H1 (cell line): Measurements from ENCODE around the gene RICTOR. TPM values are rescaled to one million over a fixed set of nuclear protein-coding genes. Genes with fewer than 3 reads are reported as not detected.

Source experiments
- CTCF ChIA-PET: fragments of 300-600 bp; sonication (Branson Sonifier 250); formaldehyde crosslinking; loops from one replicate; lab custom pipeline; 2021; ENCODE audit not compliant: partially characterized antibody; lab: Charles Lee
- POLR2A ChIA-PET: fragments of 300-600 bp; sonication (Branson Sonifier 250); formaldehyde crosslinking; loops from one replicate; lab custom pipeline; 2021; ENCODE audit warnings: inconsistent platforms; ENCODE audit not compliant: partially characterized antibody; lab: Charles Lee
- DNase-seq, 2 experiments: peaks; one replicate each; pipeline versions ENCODE4 v3.0.0 to v3.0.0-alpha.2; 2010 to 2022; ENCODE audit warnings: low spot score in 2 of 2, low read depth in 1 of 2, mixed read lengths in 1 of 2
- FAIRE-seq: peaks from 2 replicates; lab custom pipeline; 2011; peaks lifted over from hg19 to GRCh38; lab: Jason Lieb, UNC
- H2AFZ ChIP-seq: 2 replicates; pipeline ENCODE4 v1.8.1; 2012; ENCODE audit warnings: low read length, inconsistent platforms
- H2AK5ac ChIP-seq: 2 replicates; pipeline ENCODE4 v1.6.1; 2013; ENCODE audit warnings: low read depth, low read length
- H2BK120ac ChIP-seq: replicated peaks from 2 replicates; pipeline ENCODE3; 2013; ENCODE audit warnings: low read depth, low read length, inconsistent platforms
- H2BK12ac ChIP-seq: 2 replicates; pipeline ENCODE4 v1.6.1; 2013; ENCODE audit warnings: low read depth, low read length
- H2BK15ac ChIP-seq: 2 replicates; pipeline ENCODE4 v1.6.1; 2013; ENCODE audit warnings: low read length
- H2BK20ac ChIP-seq: 2 replicates; pipeline ENCODE4 v1.6.1; 2013; ENCODE audit warnings: low read length
- H2BK5ac ChIP-seq: 2 replicates; pipeline ENCODE4 v1.6.1; 2013; ENCODE audit warnings: low read depth, low read length
- H3K14ac ChIP-seq: 2 replicates; pipeline ENCODE4 v1.6.1; 2013; ENCODE audit warnings: inconsistent platforms; ENCODE audit not compliant: insufficient read length
- H3K18ac ChIP-seq: 2 replicates; pipeline ENCODE4 v1.6.1; 2013; ENCODE audit warnings: low read length; ENCODE audit errors: extremely low read depth
- H3K23ac ChIP-seq: 2 replicates; pipeline ENCODE4 v1.6.1; 2013; ENCODE audit warnings: inconsistent platforms; ENCODE audit not compliant: insufficient read length
- H3K23me2 ChIP-seq: 2 replicates; pipeline ENCODE4 v1.6.1; 2013; ENCODE audit warnings: low read depth, low read length
- H3K27ac ChIP-seq: 2 replicates; pipeline ENCODE4 v1.6.1; 2011; ENCODE audit warnings: low read depth, low read length, inconsistent platforms
- H3K27me3 ChIP-seq, 4 experiments: replicated peaks in 1 of 4; 1 replicate in 1 of 4; 2 replicates in 3 of 4; pipeline versions ENCODE4 v1.6.1 to v1.8.1; 2011 to 2013; ENCODE audit warnings: low read length in 3 of 4, mild to moderate bottlenecking in 3 of 4, inconsistent platforms in 2 of 4, mixed read lengths in 2 of 4, moderate library complexity in 1 of 4; ENCODE audit not compliant: control insufficient read depth in 3 of 4, insufficient read depth in 3 of 4; ENCODE audit errors: extremely low read depth in 1 of 4
- H3K36me3 ChIP-seq, 4 experiments: 2 replicates each; pipeline versions ENCODE4 v1.6.1 to v1.8.1; 2011 to 2013; ENCODE audit warnings: mild to moderate bottlenecking in 4 of 4, low read length in 3 of 4, moderate library complexity in 2 of 4, control low read depth in 1 of 4, inconsistent platforms in 1 of 4; ENCODE audit not compliant: insufficient read depth in 4 of 4, control insufficient read depth in 2 of 4
- H3K4ac ChIP-seq: replicated peaks from 2 replicates; pipeline ENCODE3; 2013; ENCODE audit warnings: low read length, low read depth, mixed read lengths, inconsistent platforms; ENCODE audit not compliant: insufficient read length
- H3K4me1 ChIP-seq, 4 experiments: replicated peaks in 1 of 4; 1 replicate in 1 of 4; 2 replicates in 3 of 4; pipeline versions ENCODE4 v1.6.1 to v1.8.1; 2011 to 2013; ENCODE audit warnings: low read length in 3 of 4, inconsistent platforms in 2 of 4, mixed read lengths in 1 of 4; ENCODE audit not compliant: insufficient read depth in 4 of 4, control insufficient read depth in 3 of 4
- H3K4me2 ChIP-seq, 2 experiments: 2 replicates each; pipeline versions ENCODE4 v1.6.1 to v1.8.1; 2011 to 2013; ENCODE audit warnings: low read depth in 2 of 2, low read length in 2 of 2, control low read depth in 1 of 2, inconsistent platforms in 1 of 2, mild to moderate bottlenecking in 1 of 2; ENCODE audit not compliant: insufficient read depth in 1 of 2
- H3K4me3 ChIP-seq, 4 experiments: fragments of 200-600, 300-600 bp in 1 of 4; sonication (generic), shearing (Covaris generic), sonication (Bioruptor Twin) in 1 of 4; 2 replicates each; pipeline versions ENCODE4 v1.5.1 to v1.8.1; 2011 to 2016; ENCODE audit warnings: low read length in 4 of 4, low read depth in 3 of 4, control low read depth in 2 of 4, inconsistent platforms in 2 of 4, mild to moderate bottlenecking in 2 of 4, mixed read lengths in 1 of 4, moderate library complexity in 1 of 4; ENCODE audit not compliant: insufficient read depth in 2 of 4; ENCODE audit errors: extremely low read depth in 1 of 4
- H3K56ac ChIP-seq: replicated peaks from 2 replicates; pipeline ENCODE3; 2013; ENCODE audit warnings: low read depth, mild to moderate bottlenecking, mixed read lengths, low read length, inconsistent platforms; ENCODE audit not compliant: insufficient read length
- H3K79me1 ChIP-seq: 2 replicates; pipeline ENCODE4 v1.6.1; 2013; ENCODE audit warnings: low read depth, low read length, control low read depth
- H3K79me2 ChIP-seq, 2 experiments: 2 replicates each; pipeline versions ENCODE4 v1.6.1 to v1.8.1; 2012 to 2013; ENCODE audit warnings: low read length in 2 of 2, mild to moderate bottlenecking in 2 of 2, inconsistent platforms in 1 of 2; ENCODE audit not compliant: insufficient read depth in 2 of 2, control insufficient read depth in 1 of 2
- H3K9ac ChIP-seq, 4 experiments: replicated peaks in 1 of 4; 1 replicate in 1 of 4; 2 replicates in 3 of 4; pipeline versions ENCODE4 v1.6.1 to v1.8.1; 2011 to 2013; ENCODE audit warnings: low read depth in 3 of 4, low read length in 3 of 4, control low read depth in 2 of 4, mild to moderate bottlenecking in 2 of 4, moderate library complexity in 2 of 4, inconsistent platforms in 1 of 4; ENCODE audit errors: extremely low read depth in 1 of 4
- H3K9me3 ChIP-seq, 2 experiments: 2 replicates each; pipeline versions ENCODE4 v1.6.1 to v1.8.1; 2012 to 2013; ENCODE audit warnings: mild to moderate bottlenecking in 2 of 2, moderate library complexity in 2 of 2, control low read depth in 1 of 2, inconsistent platforms in 1 of 2, low read depth in 1 of 2, low read length in 1 of 2, mixed read lengths in 1 of 2; ENCODE audit not compliant: insufficient read depth in 2 of 2
- H4K20me1 ChIP-seq, 2 experiments: replicated peaks in 1 of 2; 2 replicates each; pipeline versions ENCODE3 to v1.8.1; 2011 to 2013; ENCODE audit warnings: inconsistent platforms in 2 of 2, low read length in 2 of 2, mild to moderate bottlenecking in 1 of 2; ENCODE audit not compliant: insufficient read depth in 2 of 2, control insufficient read depth in 1 of 2
- H4K5ac ChIP-seq: 2 replicates; pipeline ENCODE4 v1.6.1; 2013; ENCODE audit warnings: low read length, low read depth, mixed read lengths, inconsistent platforms; ENCODE audit not compliant: insufficient read length
- H4K8ac ChIP-seq: 2 replicates; pipeline ENCODE4 v1.8.0; 2013; ENCODE audit warnings: mild to moderate bottlenecking, moderate library complexity, low read length, inconsistent platforms; ENCODE audit not compliant: insufficient read depth; ENCODE audit errors: extremely low read depth
- H4K91ac ChIP-seq: replicated peaks from 2 replicates; pipeline ENCODE3; 2013; ENCODE audit warnings: low read length, mixed read lengths, inconsistent platforms; ENCODE audit not compliant: insufficient read length
- MAFK ChIP-seq: IDR thresholded peaks from 2 replicates; pipeline ENCODE4 v1.6.1; 2012; ENCODE audit warnings: low read depth, mild to moderate bottlenecking, improper control_type of control experiment, low read length
- USF2 ChIP-seq: IDR thresholded peaks from 2 replicates; pipeline ENCODE4 v1.6.1; 2011; ENCODE audit warnings: low read length, improper control_type of control experiment
- polyA plus RNA-seq, 7 experiments: library from polyadenylated mRNA; depleted of rRNA in 3 of 7; stranded (reverse) in 5 of 7; unstranded in 2 of 7; fragments of >200 nt in 5 of 7; fragments of 200-250 nt in 2 of 7; gene quantifications; 1 replicate in 5 of 7; 2 replicates in 1 of 7; 4 replicates in 1 of 7; pipeline versions ENCODE4 v1.2.1 to v1.2.3, GENCODE V29; 2011 to 2013; ENCODE audit warnings: missing spikeins in 2 of 7, mixed read lengths in 2 of 7
- total RNA-seq: library from RNA; stranded (reverse); fragmentation: NEBNext Ultra II Directional; extraction: Animal tissue kit (Norgen Biotek cat#: 25700); gene quantifications from 2 replicates; pipeline ENCODE4 v1.2.1, GENCODE V29; 2021

The RICTOR gene
- total and polyA plus RNA-seq, 2 of the 8 experiments (the other 6 are each of a cell fraction or from before 2014, with no cell fraction given): 4.3 to 26.6 TPM

GRCh38 chr5:38906503-38906902 lies 167.7 kb downstream of the RICTOR start:
- TF ChIP-seq USF2 (no peak), MAFK (peak; percentile 53; the same call in 1 of the 2 replicates)
- Histone ChIP-seq H3K23ac (no peak overlapping the region), H2AFZ (no peak overlapping the region), H3K36me3 (no peaks in the 10 kb centered on the region), H3K23me2 (no peaks in the 10 kb centered on the region), H3K9me3 (peaks cover 0 to 7% of the 10 kb centered on the region in 2 experiments; a peak in 3 of 4 replicates), H4K8ac (no peak overlapping the region), H3K4ac (no peak overlapping the region), H3K27ac (no peak overlapping the region), H3K4me2 (no peak overlapping the region), H2BK20ac (no peak overlapping the region), H2BK12ac (no peak overlapping the region), H3K4me3 (no peak overlapping the region), H2BK15ac (no peak overlapping the region), H3K9ac (no peak overlapping the region), H2AK5ac (no peak overlapping the region), H2BK120ac (no peak overlapping the region), H3K4me1 (no peaks in the 10 kb centered on the region), H4K91ac (no peak overlapping the region), H2BK5ac (no peak overlapping the region), H4K20me1 (no peaks in the 10 kb centered on the region), H4K5ac (no peak overlapping the region), H3K14ac (no peak overlapping the region), H3K79me1 (no peaks in the 10 kb centered on the region), H3K79me2 (no peaks in the 10 kb centered on the region), H3K56ac (no peak overlapping the region), H3K18ac (no peak overlapping the region), H3K27me3 (no peaks in the 10 kb centered on the region)
- CTCF ChIA-PET: interaction anchor here (1.0 kb wide), 1 partner anchor 14 kb away, joined by 4 read pairs; no protein-coding TSS in a partner anchor
- DNase-seq (no peak), FAIRE-seq (no peak)
- POLR2A ChIA-PET: no interaction called here
